Measurements from ENCODE around the gene WDR48. TPM values are rescaled to one million over a fixed set of nuclear protein-coding genes. Genes with fewer than 3 reads are reported as not detected.
A peak's percentile ranks its signal among the peaks of the same experiment; 100 is the strongest.

WDR48 gene
- 54.0 to 59.4 TPM (median 58.9 TPM) in 3 replicates for total RNA-seq

DNA sequence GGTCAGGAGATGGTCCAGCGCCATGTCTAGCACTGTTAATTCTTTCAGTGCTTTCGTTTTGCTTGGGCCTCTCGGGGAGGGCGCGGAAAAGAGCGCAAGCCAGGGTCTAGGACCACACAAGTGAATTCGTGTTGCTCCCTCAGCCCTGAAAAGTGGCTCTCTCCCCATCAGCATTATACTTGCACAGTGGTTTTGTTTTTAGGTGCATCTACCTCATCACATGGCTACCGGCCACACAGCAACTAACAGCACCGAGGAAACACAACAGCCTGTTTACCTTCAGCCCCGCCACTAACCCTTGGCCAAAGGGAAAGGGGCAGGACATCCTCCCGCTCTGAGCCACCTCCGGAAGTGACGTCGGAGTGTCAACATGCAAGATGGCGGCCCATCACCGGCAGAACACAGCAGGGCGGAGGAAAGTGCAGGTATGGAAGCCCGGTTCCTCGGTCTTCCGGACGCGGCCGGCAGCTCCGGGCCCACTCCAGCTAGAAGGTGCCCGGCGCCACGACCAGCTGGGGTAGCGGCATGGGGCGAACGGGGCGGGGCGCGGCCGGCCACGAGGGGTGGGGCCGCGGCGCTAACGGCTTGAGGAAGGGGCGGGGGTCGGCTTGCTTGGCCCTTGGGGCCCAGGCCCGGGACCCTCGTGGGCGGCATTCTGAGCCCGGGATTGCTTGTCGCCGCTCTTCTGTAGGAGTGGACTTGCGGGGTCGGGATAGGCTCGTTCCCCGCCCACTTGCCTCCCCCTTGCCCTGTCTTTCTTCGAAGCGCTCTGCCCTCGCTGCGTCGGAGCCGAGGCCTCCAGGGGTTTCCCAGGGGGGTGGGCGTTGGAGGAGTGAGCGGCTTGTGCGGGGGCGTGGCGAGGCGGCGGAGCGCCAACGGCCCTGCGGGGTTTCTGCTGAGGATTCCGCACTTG is at the start of gene WDR48, which contains the start of gene SCN11A:
Gene WDR48 (plus strand): TSS at position 368 of the 913 bp plus-strand sequence. CDS start 10 bp downstream, at position 378.
Gene SCN11A (minus strand): TSS at position 296 of the 913 bp plus-strand sequence. CDS start 101,582 bp downstream, outside the sequence.
- Mint-ChIP-seq H3K36me3 (no peaks in the 10 kb centered on the region), H3K27me3 (ENCODE audit: low read depth) (peaks cover 8% of the 10 kb centered on the region)

DNA sequence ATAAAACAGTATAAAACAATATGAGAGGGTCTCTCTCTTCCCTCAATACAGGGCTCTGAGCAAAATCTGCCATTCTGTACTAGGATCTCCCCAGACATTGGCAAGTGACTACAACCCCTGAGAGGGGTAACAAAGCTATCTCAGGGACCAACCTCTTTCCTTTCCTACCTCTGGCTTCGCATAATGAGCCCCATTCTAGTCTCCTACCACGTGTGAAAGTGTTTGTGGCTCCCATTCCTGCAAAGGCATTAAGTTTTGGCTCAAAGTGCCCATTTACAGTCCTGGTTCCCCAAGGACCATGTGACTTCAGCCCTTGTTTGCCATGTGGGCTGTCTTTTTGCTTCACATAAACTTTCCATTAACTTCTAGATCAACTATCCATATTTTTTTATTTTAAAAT is 46.5 kb upstream of the WDR48 start:
- H3K4me3 Mint-ChIP-seq = no peak overlapping the region
- no peaks in the 10 kb centered on the region for H3K4me1 Mint-ChIP-seq
- no peaks in the 10 kb centered on the region for H3K27me3 Mint-ChIP-seq (ENCODE audit: low read depth)
- DNase-seq (ENCODE audit: low spot score in 2 of 2, unreplicated experiment in 2 of 2) = no peak
- TF ChIP-seq, protein P1, sequence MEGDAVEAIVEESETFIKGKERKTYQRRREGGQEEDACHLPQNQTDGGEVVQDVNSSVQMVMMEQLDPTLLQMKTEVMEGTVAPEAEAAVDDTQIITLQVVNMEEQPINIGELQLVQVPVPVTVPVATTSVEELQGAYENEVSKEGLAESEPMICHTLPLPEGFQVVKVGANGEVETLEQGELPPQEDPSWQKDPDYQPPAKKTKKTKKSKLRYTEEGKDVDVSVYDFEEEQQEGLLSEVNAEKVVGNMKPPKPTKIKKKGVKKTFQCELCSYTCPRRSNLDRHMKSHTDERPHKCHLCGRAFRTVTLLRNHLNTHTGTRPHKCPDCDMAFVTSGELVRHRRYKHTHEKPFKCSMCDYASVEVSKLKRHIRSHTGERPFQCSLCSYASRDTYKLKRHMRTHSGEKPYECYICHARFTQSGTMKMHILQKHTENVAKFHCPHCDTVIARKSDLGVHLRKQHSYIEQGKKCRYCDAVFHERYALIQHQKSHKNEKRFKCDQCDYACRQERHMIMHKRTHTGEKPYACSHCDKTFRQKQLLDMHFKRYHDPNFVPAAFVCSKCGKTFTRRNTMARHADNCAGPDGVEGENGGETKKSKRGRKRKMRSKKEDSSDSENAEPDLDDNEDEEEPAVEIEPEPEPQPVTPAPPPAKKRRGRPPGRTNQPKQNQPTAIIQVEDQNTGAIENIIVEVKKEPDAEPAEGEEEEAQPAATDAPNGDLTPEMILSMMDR (IDR thresholded peaks at IDR 0.05; ENCODE audit: unreplicated experiment) = no peak
- H3K36me3 Mint-ChIP-seq = no peaks in the 10 kb centered on the region
- H3K27ac Mint-ChIP-seq = no peak overlapping the region
- H3K9me3 Mint-ChIP-seq = peaks cover 25% of the 10 kb centered on the region

More for the DNA sequence above, at the start of gene WDR48, which contains the start of gene SCN11A:
- DNase-seq (ENCODE audit: low spot score in 2 of 2, unreplicated experiment in 2 of 2) = peak; percentile 83 to 89
- Mint-ChIP-seq H3K4me1 (peaks cover 18% of the 10 kb centered on the region), H3K9me3 (no peaks in the 10 kb centered on the region), H3K27ac (peak within 1 kb of the TSS; percentile 97), H3K4me3 (peak within 1 kb of the TSS; percentile 95)
- TF ChIP-seq, protein P1 (IDR thresholded peaks at IDR 0.05; ENCODE audit: unreplicated experiment) = no peak

DNA sequence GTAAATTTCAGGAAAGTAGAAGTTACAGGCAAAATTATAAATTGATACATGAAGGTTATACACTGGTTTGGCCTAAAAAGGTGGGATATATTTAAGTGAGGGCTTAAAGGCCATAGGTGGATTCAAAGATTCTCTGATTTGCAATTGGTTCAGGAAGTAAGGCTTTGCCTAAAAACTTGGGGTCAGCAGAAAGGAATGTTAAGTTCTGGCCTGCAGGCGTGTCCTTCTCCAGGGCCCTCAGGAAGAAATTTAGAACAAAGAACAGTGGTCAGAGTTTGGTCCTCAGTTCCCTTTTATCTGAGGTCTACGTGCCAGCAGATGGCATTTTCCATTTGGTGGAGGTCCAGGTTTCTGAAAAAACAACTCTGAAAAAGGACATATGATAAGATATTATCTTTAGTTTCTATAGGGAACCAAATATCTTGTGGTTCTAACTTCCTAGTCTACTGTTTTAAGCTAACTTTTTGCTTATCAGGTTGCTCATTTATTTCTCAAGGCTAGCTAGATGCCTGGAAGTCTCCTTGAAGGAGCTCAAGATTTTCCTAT is 40.6 kb upstream of the WDR48 start:
- Mint-ChIP-seq H3K4me1 (no peaks in the 10 kb centered on the region), H3K27ac (no peak overlapping the region), H3K36me3 (no peaks in the 10 kb centered on the region), H3K4me3 (no peak overlapping the region), H3K9me3 (peaks cover 16% of the 10 kb centered on the region), H3K27me3 (ENCODE audit: low read depth) (no peaks in the 10 kb centered on the region)
- no peak for DNase-seq (ENCODE audit: low spot score in 2 of 2, unreplicated experiment in 2 of 2)
- TF ChIP-seq, protein P1 (IDR thresholded peaks at IDR 0.05; ENCODE audit: unreplicated experiment) = no peak

DNA sequence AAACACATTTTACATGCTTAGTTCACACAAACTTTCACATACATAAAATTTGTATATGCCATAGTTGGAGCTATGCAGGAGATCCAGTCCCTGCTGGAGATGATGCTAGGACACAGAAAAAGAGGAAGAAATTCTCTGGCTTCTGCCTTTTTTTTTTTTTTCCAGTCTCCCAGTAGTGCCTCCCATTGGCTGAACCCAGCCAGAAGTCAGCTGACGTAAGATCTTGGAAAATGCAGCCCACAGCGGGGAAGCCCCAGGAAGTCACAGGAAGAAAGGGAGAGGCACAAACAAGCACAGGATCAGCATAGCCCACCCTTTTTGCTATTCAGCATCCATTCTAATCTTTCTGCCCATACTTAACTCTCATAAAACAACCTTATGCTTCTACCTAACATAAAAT is 38.5 kb upstream of the WDR48 start:
- Mint-ChIP-seq H3K4me3 (no peak overlapping the region), H3K4me1 (no peaks in the 10 kb centered on the region), H3K27ac (no peak overlapping the region), H3K36me3 (no peaks in the 10 kb centered on the region), H3K9me3 (peaks cover 12% of the 10 kb centered on the region), H3K27me3 (ENCODE audit: low read depth) (no peaks in the 10 kb centered on the region)
- TF ChIP-seq, protein P1 (IDR thresholded peaks at IDR 0.05; ENCODE audit: unreplicated experiment) = no peak
- DNase-seq (ENCODE audit: low spot score in 2 of 2, unreplicated experiment in 2 of 2) = no peak

DNA sequence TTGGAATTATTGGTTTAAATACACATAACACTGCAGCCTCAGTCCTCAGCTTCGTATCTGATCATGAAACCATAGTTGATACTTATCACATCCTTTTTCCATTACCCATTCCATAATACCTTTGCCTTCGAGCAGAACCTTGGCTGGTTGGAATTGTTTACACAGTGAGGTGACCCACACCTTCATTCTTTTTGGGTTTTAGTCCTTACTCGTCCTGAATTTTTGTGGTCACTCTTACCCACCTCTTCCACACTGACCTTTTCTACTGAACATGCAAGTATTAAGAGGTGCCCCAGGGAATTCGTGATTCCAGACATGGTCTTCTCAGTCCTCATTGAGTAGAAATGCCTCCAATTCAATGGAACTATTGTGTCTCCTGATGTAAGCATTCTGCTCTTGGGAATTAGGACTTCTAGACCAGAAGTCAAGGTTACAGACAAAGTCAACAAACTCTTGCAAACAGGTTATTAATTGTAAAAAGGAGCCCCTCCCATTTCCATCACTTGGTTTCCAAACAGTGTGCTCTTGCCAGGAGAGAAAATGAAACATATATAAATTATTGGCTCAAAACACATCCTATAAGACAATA is 37.8 kb upstream of the WDR48 start:
- H3K36me3 Mint-ChIP-seq = no peaks in the 10 kb centered on the region
- TF ChIP-seq, protein P1 (IDR thresholded peaks at IDR 0.05; ENCODE audit: unreplicated experiment) = no peak
- H3K4me3 Mint-ChIP-seq = no peak overlapping the region

More for the DNA sequence above, 37.8 kb upstream of the WDR48 start:
- DNase-seq (ENCODE audit: low spot score in 2 of 2, unreplicated experiment in 2 of 2) = no peak
- Mint-ChIP-seq H3K27me3 (ENCODE audit: low read depth) (no peaks in the 10 kb centered on the region), H3K4me1 (no peaks in the 10 kb centered on the region), H3K9me3 (peaks cover 12% of the 10 kb centered on the region), H3K27ac (no peak overlapping the region)
